Mucosa of rectum (tissue), 2 donors: ENCODE measurements around the gene GPR162.

Experiments
- H3K27ac ChIP-seq, 2 donors: one replicate each; pipeline ENCODE4 v1.7.0; 2013; ENCODE audit warnings: inconsistent platforms in 2 of 2, low read depth in 2 of 2, low read length in 2 of 2
- H3K27me3 ChIP-seq, 2 donors: one replicate each; pipeline ENCODE4 v1.7.0; 2013; ENCODE audit warnings: low read length in 2 of 2; ENCODE audit not compliant: control insufficient read depth in 2 of 2, insufficient read depth in 2 of 2
- H3K36me3 ChIP-seq, 2 donors: one replicate each; pipeline ENCODE4 v1.7.0; 2013; ENCODE audit warnings: low read length in 2 of 2; ENCODE audit not compliant: control insufficient read depth in 2 of 2, insufficient read depth in 2 of 2
- H3K4me1 ChIP-seq, 2 donors: one replicate each; pipeline ENCODE4 v1.7.0; 2013; ENCODE audit warnings: low read length in 2 of 2, mild to moderate bottlenecking in 1 of 2; ENCODE audit not compliant: control insufficient read depth in 2 of 2, insufficient read depth in 2 of 2
- H3K4me3 ChIP-seq, 2 donors: one replicate each; pipeline ENCODE4 v1.7.0; 2013; ENCODE audit warnings: low read length in 2 of 2
- H3K9ac ChIP-seq, 2 donors: one replicate each; pipeline ENCODE4 v1.7.0; 2013; ENCODE audit warnings: low read length in 2 of 2, low read depth in 1 of 2, mild to moderate bottlenecking in 1 of 2
- H3K9me3 ChIP-seq, 2 donors: one replicate each; pipeline ENCODE4 v1.7.0; 2013; ENCODE audit warnings: low read length in 2 of 2; ENCODE audit not compliant: control insufficient read depth in 2 of 2
- donor health status: healthy.
- donor health status: Normal muscosa, but diverticular disease.

Gene GPR162

DNA sequence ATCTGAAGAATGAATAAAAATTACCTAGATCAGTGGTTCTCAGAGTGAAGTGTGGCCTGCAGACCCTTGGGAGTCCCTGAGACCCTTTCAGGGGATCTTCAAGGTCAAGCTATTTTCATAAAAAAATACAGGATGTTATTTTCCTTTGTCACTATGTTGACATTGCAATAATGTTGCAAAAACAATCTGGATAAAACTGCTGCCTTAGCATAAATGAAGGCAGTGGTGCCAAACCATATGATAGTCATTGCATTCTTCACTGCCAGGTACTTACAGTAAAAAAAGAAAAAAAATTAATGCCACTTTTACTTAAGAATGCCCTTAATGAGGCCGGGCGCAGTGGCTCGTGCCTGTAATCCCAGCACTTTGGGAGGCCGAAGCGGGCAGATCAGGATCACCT is 34.3 kb upstream of the GPR162 start:
- H3K27me3 ChIP-seq, result no peaks in the 10 kb centered on the region
- no peak overlapping the region for H3K9ac ChIP-seq
- H3K4me1 ChIP-seq, result no peaks in the 10 kb centered on the region
- H3K36me3 ChIP-seq, result no peaks in the 10 kb centered on the region
- no peaks in the 10 kb centered on the region for H3K9me3 ChIP-seq
- no peak overlapping the region for H3K27ac ChIP-seq
- H3K4me3 ChIP-seq, result no peak overlapping the region

DNA sequence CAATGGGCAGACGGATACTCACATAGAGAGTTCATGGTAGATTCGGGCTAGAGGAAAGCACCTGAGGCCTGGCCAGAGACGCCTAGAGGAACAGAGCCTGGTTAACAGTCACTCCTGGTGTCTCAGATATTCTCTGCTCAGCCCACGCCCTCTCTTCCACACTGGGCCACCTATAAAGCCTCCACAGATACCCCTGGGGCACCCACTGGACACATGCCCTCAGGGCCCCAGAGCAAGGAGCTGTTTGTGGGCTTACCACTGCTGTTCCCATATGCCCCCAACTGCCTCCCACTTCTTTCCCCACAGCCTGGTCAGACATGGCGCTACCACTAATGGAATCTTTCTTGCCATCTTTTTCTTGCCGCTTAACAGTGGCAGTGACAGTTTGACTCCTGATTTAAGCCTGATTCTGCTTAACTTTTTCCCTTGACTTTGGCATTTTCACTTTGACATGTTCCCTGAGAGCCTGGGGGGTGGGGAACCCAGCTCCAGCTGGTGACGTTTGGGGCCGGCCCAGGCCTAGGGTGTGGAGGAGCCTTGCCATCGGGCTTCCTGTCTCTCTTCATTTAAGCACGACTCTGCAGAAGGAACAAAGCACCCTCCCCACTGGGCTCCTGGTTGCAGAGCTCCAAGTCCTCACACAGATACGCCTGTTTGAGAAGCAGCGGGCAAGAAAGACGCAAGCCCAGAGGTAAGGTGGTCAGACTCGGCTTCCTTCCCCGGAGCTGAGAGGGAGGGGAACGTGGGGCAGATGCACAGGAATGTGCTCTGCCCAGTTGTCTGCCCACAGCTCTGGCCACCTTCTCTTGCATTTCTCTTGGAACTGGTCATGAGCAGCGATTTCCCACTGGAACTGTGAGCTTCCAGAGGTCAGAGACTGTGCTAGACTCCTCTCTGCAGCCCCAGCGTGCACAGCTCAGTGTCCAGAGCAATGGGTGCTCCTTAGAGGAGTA is 32.4 kb upstream of the GPR162 start, which contains the start of gene CD4:
Gene CD4, plus strand, starts transcription at position 557 of the 953 bp plus-strand sequence. CDS start 10,611 bp downstream, outside the sequence.
- Histone ChIP-seq H3K4me1 (peaks cover 3% of the 10 kb centered on the region in 2 donors), H3K9ac (peak within 1 kb of the TSS; percentile 36 to 60), H3K27me3 (no peaks in the 10 kb centered on the region), H3K27ac (peak within 1 kb of the TSS; percentile 54 to 63), H3K4me3 (peak within 1 kb of the TSS; percentile 40 to 77), H3K36me3 (no peaks in the 10 kb centered on the region), H3K9me3 (no peaks in the 10 kb centered on the region)

DNA sequence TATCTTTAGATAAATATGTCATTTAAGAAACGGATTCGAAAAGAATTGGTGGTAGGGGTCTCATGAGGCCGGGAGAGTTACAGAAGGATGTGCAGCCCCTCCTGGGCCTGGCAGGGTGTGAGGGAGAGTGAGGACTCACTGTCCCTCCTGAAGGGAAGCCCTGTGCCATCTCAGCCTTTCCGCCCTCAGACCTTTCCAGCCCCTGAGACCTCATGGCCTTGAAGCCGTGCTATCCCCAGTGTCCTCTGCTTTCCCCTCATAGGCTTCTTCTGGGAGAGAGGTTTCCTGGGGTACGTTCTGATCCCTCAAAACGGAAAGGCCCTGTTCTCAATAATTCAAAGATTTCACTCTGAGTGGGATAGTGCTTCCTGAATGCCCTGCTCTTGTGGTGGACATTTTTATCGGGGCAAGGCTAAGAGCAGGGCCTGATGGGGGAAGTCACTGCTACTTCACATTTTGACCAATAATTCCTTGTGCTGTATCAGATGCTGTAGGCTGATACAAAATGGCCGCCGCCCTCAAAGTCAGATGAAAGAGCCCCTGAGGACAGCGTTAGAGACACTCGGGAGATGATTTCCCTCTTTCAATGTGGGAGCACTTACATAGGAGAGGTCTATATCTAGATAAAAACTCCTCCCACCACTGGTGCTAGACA is 31.0 kb upstream of the GPR162 start:
- H3K27me3 ChIP-seq, result peaks cover 0 to 2% of the 10 kb centered on the region in 2 donors
- H3K9ac ChIP-seq, result peak overlapping the region in 1 of 2 donors; percentile 68
- peak overlapping the region; percentile 31 to 77 for H3K4me3 ChIP-seq
- no peaks in the 10 kb centered on the region for H3K9me3 ChIP-seq
- peaks cover 3% of the 10 kb centered on the region in 2 donors for H3K4me1 ChIP-seq
- H3K36me3 ChIP-seq, result no peaks in the 10 kb centered on the region
- H3K27ac ChIP-seq, result peak overlapping the region in 1 of 2 donors; percentile 61

DNA sequence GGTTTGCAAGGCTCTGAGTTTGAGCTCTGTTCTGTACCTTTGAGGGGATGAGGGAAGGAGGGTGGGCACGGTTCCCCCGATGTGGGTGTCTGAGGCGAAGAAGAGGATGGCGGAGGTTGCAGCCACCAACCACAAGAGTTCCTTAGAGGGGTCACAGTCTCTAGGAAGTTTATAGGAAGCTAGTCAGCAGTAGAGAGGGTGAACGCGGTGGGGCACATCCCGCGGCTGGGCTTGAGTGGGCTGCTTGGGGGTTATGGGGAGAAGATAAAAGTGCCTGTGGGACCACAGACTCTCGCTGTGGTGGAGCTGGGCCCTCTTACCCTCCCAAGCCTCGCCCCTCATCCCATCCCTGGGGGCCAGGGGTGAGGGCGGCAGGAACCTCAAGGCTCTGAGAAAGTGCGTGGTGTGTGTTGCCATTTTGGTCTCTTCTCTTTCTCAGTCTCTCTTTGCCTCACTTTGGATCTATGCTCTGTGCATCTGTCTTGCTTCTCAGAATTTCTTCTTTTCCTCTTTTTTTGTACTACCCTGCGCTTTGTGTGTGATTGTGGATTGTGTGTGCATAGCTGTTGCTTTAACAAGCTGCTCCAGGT is 29.6 kb upstream of the GPR162 start:
- Histone ChIP-seq H3K36me3 (no peaks in the 10 kb centered on the region), H3K4me1 (peaks cover 3% of the 10 kb centered on the region in 2 donors), H3K4me3 (peak overlapping the region; percentile 14 to 61), H3K9ac (peak overlapping the region in 1 of 2 donors; percentile 32), H3K9me3 (no peaks in the 10 kb centered on the region), H3K27me3 (peaks cover 0 to 2% of the 10 kb centered on the region in 2 donors), H3K27ac (peak overlapping the region; percentile 20 to 67)

DNA sequence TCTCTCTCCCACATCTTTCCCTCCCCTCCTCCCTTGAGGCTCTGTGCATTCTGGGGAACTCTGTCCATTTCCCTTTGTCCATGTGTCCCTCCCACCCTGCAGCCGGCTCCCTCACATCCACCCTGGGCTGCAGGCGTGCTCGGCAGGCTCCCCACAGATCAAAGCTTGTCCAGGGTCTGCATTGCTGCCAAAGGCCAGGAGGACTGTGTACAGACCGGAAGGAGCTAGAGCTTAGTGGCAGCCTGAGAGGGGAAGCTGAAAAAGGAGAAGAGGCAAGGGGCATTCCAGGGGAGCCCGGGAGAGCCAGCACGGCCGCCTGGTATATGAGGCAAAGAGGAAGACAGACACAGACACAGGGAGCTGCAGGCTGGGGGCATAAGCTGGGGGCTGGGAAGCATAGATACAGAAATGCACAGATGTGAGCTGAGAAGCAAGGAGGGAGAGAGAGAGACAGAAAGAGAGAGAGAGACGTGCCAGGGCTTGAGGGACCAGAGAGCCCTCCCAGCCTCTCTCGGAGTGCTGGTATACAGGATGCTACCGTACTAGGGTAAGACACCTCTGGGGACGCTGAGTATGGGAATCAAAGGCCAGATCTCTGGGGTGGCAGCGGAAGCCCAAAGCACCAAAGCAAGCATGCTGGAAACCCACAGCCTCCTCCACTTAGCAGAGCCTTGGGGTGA is 29.0 kb upstream of the GPR162 start:
- Histone ChIP-seq H3K4me1 (peaks cover 3% of the 10 kb centered on the region in 2 donors), H3K36me3 (no peaks in the 10 kb centered on the region), H3K27me3 (peaks cover 0 to 2% of the 10 kb centered on the region in 2 donors), H3K4me3 (peak overlapping the region; percentile 15 to 61), H3K9ac (no peak overlapping the region), H3K27ac (peak overlapping the region; percentile 20 to 67), H3K9me3 (no peaks in the 10 kb centered on the region)

DNA sequence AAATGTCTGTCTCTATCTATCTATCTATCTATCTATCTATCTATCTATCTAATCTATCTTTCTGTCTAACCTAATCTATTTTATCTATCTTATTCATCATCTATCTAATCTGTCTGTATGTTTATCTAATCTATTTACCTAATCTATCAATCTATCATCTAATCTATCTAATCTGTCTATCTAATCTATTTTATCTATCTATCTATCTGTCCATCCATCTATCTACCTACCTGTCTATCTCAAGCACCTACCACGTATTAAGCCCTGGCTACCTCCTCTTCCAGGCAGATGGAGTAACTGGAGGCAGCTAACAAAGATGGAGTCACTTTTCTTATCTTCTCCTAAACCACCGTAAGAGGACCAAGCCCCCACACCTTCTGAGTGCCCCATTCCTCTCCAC is 26.5 kb upstream of the GPR162 start:
- Histone ChIP-seq H3K4me1 (peaks cover 3% of the 10 kb centered on the region in 2 donors), H3K9me3 (no peaks in the 10 kb centered on the region), H3K27ac (no peak overlapping the region), H3K9ac (no peak overlapping the region), H3K36me3 (no peaks in the 10 kb centered on the region), H3K27me3 (peaks cover 0 to 2% of the 10 kb centered on the region in 2 donors), H3K4me3 (no peak overlapping the region)

DNA sequence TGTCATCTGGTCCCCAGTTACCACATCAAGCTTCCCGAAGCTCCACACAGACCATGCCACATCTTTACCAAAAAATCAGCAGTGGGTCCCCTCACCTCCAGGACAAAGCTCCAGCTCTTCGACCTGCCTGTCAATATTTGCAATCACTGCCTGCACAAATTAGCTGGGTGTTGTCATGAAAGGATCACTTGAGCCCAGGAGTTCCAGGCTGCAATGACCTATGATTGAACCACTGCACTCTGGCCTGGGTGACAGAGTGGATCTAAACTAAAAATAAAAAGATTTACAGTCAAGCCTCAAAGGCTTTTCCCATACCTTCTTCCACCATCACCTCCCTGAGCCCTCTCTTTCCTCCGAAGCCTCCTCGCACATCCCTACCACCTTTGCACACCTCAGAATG is 25.0 kb upstream of the GPR162 start:
- Histone ChIP-seq H3K9ac (no peak overlapping the region), H3K27me3 (peaks cover 0 to 2% of the 10 kb centered on the region in 2 donors), H3K27ac (no peak overlapping the region), H3K9me3 (no peaks in the 10 kb centered on the region), H3K4me3 (no peak overlapping the region), H3K4me1 (peaks cover 3% of the 10 kb centered on the region in 2 donors), H3K36me3 (no peaks in the 10 kb centered on the region)

DNA sequence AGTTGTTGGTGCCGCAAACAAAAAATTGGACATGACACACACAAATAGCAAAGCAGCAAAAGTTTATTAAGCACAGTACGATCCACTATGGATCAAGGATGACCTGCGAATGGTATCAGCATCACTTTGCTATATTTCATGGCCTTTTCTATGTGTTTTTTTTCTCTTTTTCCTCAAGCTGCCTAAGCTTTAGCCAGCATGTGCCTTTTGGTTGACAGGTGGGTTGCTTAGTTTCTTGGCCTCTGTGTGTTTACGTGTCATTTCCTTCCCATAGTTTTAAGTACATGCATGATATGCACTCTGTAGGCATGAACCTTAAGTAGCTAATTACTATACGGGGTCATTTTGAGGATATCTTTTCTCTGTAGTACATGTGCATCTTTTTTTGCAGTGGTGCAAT is 22.5 kb upstream of the GPR162 start:
- Histone ChIP-seq H3K9ac (no peak overlapping the region), H3K36me3 (no peaks in the 10 kb centered on the region), H3K4me1 (no peaks in the 10 kb centered on the region)

DNA sequence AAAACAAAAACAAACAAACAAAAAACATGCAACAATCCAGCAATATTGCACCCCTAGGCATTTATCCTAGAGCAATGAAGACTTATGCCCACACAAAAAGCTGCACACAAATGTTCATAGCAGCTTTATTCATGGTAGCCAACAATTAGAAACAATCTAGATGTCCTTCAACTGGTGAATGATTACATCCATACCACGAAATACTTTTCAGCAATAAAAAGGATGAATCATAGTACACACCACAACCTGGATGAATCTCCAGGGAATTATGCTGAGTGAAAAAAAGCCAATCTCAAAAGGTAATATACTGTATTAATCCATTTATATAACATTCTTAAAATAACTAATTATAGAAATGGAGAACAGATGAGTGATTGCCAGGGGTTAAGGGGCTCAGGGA is 14.5 kb upstream of the GPR162 start:
- no peaks in the 10 kb centered on the region for H3K9me3 ChIP-seq

More for the DNA sequence above, 22.5 kb upstream of the GPR162 start:
- Histone ChIP-seq H3K27me3 (peaks cover 0 to 2% of the 10 kb centered on the region in 2 donors), H3K4me3 (no peak overlapping the region), H3K9me3 (no peaks in the 10 kb centered on the region), H3K27ac (no peak overlapping the region)

More for the DNA sequence above, 14.5 kb upstream of the GPR162 start:
- no peak overlapping the region for H3K4me3 ChIP-seq
- H3K9ac ChIP-seq, result no peak overlapping the region
- no peak overlapping the region for H3K27ac ChIP-seq
- no peaks in the 10 kb centered on the region for H3K4me1 ChIP-seq
- H3K36me3 ChIP-seq, result no peaks in the 10 kb centered on the region
- H3K27me3 ChIP-seq, result no peaks in the 10 kb centered on the region
